Hematopoietic multipotent progenitor cell (in vitro differentiated cells): ENCODE results near the gene TGDS. TPM values are rescaled to one million over a fixed set of nuclear protein-coding genes. Genes with fewer than 3 reads are reported as not detected.

Experiments used
- DNase-seq, 3 donors: peaks; one replicate each; pipeline ENCODE4 v3.0.0-alpha.2; 2011 to 2015; ENCODE audit warnings: low read depth in 2 of 3, low spot score in 2 of 3
- total RNA-seq: library from RNA; depleted of rRNA; stranded (reverse); fragments of >200 nt; gene quantifications from one replicate; pipeline ENCODE4 v1.2.3, GENCODE V29; 2012

TGDS gene
- total RNA-seq, 1 donor: 7.0 TPM

DNA sequence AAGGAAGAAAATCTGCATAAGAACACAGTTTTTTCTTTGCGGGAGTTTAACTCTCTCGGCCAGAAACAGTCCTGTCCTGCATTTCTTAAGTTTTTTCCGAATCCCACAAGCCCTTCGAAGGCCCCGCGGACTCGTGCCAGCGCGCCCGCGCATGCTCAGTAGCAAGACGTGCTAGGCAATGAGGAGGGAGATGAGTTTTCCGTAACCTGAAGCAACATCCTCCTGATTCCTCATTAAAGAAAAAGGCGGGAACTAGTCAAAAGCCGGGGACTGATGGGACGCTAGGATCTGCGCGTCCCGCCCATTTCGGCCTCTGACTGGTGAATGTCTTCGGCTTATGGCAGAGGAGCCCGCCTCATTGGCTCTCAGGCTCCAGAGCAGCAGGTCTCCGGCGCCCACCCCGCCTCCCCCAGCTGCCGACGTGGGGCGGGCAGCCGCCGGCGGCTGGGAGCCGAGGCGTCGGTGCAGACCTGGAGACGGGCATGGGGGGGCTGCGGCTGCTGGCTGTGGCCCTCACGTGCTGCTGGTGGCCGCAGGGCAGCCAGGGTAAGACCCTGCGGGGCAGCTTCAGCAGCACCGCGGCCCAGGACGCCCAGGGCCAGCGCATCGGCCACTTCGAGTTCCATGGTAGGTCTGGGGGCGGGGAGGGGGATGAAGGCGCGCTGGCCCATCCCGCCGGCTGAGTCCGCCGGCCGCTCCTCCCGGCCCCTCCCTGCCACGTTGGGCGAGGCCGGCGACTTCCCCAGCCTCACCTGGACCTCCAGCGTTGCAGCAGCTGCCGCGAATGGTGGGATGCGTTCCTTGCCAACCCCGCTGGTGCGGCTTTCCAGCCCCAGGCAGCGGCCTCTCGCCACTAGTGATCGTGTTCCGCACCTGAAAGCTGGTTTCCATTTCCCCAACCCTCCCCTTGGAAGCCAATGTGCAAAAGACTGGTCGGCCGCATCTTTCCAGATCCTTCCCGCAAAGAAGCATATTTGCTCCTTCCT lies 5.8 kb upstream of the TGDS start, which contains the start of gene GPR180:
Gene GPR180, plus strand, starts transcription at position 412 of the 986 bp plus-strand sequence. Its CDS starts 71 bp downstream, at position 483.
- DNase-seq: peak; percentile 73 to 98 (median 97)

GRCh38 chr13:94599877-94600276 lies 3.9 kb upstream of the TGDS start:
- DNase-seq: no peak

DNA sequence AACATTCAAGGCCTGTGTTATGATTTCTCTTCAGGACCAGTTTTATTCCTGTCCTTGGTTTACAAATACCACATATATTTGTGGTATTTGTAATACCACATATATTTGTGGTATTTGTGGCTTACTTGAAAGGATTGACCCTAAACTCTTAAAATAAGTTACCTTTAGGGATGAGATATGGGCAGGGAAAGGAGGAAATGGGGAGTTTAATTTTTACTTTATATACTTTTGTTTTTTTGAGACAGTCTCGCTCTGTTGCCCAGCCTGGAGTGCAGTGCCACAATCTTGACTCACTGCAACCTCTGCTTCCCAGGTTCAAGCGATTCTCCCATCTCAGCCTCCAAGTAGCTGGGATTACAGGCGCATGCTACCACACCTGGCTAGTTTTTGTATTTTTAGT lies 2.3 kb upstream of the TGDS start:
- no peak for DNase-seq

DNA sequence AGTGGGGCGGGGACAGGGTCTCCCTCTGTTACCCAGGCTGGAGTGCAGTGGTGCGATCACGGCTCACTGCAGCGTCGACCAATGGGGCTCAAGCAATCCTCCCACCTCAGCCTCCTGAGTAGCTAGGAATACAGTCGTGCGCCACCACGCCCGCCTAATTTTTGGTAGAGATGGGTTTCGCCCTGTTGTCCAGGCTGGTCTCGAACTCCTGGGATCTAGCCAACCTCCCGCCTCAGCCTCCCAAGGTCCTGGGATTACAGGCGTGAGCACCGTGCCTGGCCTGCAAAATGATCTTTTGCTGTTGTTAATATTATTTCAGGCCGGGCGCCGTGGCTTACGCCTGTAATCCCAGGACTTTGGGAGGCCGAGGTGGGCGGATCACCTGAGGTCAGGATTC lies 621 bp upstream of the TGDS start:
- no peak for DNase-seq

GRCh38 chr13:94595001-94595949 lies 677 bp downstream of the TGDS start:
- peak in 1 of 3 donors; percentile 19 for DNase-seq

- no peak for DNase-seq
Measured at GRCh38 chr13:94590744-94591143, 5.2 kb downstream of the TGDS start.

GRCh38 chr13:94588541-94588940 lies 7.4 kb downstream of the TGDS start:
- no peak for DNase-seq

GRCh38 chr13:94586371-94586770 lies 9.6 kb downstream of the TGDS start:
- no peak for DNase-seq

GRCh38 chr13:94585543-94586101 lies 10.3 kb downstream of the TGDS start:
- DNase-seq: no peak

DNA sequence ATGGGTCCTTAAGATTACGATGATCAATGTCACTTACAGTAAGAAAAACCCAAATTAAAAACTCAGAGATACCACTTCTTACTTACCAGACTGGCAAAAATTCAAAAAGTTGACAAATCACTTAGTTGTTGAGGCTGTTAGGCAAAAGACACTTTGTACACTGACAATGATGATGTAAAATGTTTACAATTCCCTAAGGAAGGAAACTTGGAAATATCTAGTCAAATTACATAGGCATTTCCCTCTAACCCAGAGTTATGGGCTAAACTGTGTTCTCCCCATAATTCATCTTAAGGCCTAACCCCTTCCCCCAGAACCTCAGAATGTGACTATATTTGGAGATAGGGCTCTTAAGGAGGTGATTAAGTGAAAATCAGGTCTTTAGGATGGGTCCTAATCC lies 12.0 kb downstream of the TGDS start:
- no peak for DNase-seq

GRCh38 chr13:94579063-94579462 lies 16.9 kb downstream of the TGDS start:
- no peak for DNase-seq

GRCh38 chr13:94569615-94570014 lies 26.3 kb downstream of the TGDS start:
- DNase-seq: no peak

GRCh38 chr13:94568443-94568842 lies 27.5 kb downstream of the TGDS start:
- DNase-seq: no peak

- DNase-seq: no peak
Measured at GRCh38 chr13:94567581-94567980, 28.4 kb downstream of the TGDS start.

GRCh38 chr13:94561126-94561525 lies 34.8 kb downstream of the TGDS start:
- no peak for DNase-seq

GRCh38 chr13:94560116-94560515 lies 35.8 kb downstream of the TGDS start:
- DNase-seq: no peak

DNA sequence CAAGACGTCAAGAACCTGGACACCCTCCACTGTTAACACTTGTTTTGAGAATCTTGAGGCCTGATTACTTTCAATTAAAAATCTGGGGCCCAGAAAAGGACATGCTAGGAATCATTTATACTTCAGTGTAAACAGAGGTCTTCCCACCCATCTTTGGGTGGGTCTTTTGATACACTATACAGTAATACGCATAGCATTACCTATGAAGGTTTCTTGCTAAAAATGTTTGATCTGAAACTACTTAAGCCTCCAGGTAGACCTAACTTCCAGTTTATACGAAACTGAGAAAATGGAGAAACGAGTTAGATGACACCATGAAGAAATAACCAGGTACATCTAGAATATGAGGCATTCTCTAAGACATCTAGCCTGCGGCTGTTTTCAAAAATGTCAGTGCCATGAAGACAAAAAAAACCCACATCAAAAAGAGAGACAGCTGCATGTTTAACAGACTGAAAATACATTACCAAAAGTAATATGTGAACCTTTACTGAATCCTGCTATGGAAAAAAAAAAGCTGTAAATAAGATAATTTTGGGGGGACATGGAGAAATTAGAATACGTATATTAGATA lies 36.6 kb downstream of the TGDS start:
- DNase-seq: no peak

DNA sequence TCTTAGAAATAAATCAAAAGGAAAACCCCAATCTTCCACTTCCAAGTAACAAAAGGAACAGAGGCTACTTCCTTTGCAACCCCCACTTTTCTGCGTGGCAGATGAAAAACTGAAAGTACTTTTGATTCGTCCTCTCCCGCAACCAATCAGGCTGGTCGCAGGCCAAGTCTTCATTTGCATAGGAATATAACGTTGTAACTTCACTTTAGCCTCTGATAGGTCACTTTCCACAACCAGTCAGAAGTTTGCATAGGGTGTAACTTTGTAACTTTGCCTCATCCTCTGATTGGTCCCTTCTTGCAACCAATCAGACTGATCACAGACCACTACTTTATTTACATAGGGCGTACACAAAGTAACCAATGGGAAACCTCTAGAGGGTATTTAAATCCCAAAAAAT lies 37.2 kb downstream of the TGDS start:
- DNase-seq: no peak

- no peak for DNase-seq
Measured at GRCh38 chr13:94557684-94558235, 38.2 kb downstream of the TGDS start.

GRCh38 chr13:94556621-94557020 lies 39.3 kb downstream of the TGDS start:
- DNase-seq: no peak
